BLaER1 treated with 17β-estradiol and CSF1 and Interleukin-3, amounts not matched to agents 10 nM and 100 nM (cell line): ENCODE measurements around the gene OR1K1.

ENCODE experiments used
- H3K27ac ChIP-seq, 11 experiments: shearing (Covaris generic); formaldehyde crosslinking; 2 replicates each; pipeline ENCODE4 v1.8.1; 2022
- H3K27me3 ChIP-seq, 11 experiments: shearing (Covaris generic); formaldehyde crosslinking; 2 replicates each; pipeline ENCODE4 v1.8.1; 2022
- H3K36me3 ChIP-seq, 11 experiments: shearing (Covaris generic); formaldehyde crosslinking; 2 replicates each; pipeline ENCODE4 v1.8.1; 2022
- H3K4me1 ChIP-seq, 10 experiments: shearing (Covaris generic); formaldehyde crosslinking; 2 replicates each; pipeline ENCODE4 v1.8.1; 2022
- H3K4me2 ChIP-seq, 11 experiments: shearing (Covaris generic); formaldehyde crosslinking; 2 replicates each; pipeline ENCODE4 v1.8.1; 2022
- H3K4me3 ChIP-seq, 10 experiments: shearing (Covaris generic); formaldehyde crosslinking; 2 replicates each; pipeline ENCODE4 v1.8.1; 2022
- H3K9ac ChIP-seq, 11 experiments: shearing (Covaris generic); formaldehyde crosslinking; 2 replicates each; pipeline ENCODE4 v1.8.1; 2022
- H3K9me3 ChIP-seq, 11 experiments: shearing (Covaris generic); formaldehyde crosslinking; replicated peaks in 1 of 11; 2 replicates each; pipeline ENCODE4 v1.8.1; 2022
- H4K20me1 ChIP-seq, 11 experiments: shearing (Covaris generic); formaldehyde crosslinking; 2 replicates each; pipeline ENCODE4 v1.8.1; 2022
- Cebpa-rat ChIP-seq, 11 experiments: shearing (Covaris generic); IDR thresholded peaks; 2 replicates each; pipeline ENCODE4 v1.8.1; 2022

Gene OR1K1

GRCh38 chr9:122810306-122810946 is 10.5 kb downstream of the OR1K1 start:
- H3K4me3 ChIP-seq, result no peak overlapping the region
- peak overlapping the region in 1 of 11 experiments; percentile 26; a peak in 1 of 22 replicates for H3K4me2 ChIP-seq
- H3K27ac ChIP-seq, result peak overlapping the region in 6 of 11 experiments; percentile 35 to 97 (median 68); a peak in 9 of 22 replicates
- H3K9ac ChIP-seq, result peak overlapping the region in 4 of 11 experiments; percentile 26 to 43 (median 30); a peak in 4 of 22 replicates
- H3K27me3 ChIP-seq, result no peaks in the 10 kb centered on the region
- H3K9me3 ChIP-seq, result peaks cover 5 to 18% (median 13%) of the 10 kb centered on the region in 11 experiments; a peak in 16 of 22 replicates
- H3K4me1 ChIP-seq, result peaks cover 12 to 71% (median 54%) of the 10 kb centered on the region in 10 experiments
- H3K36me3 ChIP-seq, result peaks cover 0 to 11% (median 0%) of the 10 kb centered on the region in 11 experiments; a peak in 6 of 22 replicates
- no peak for TF ChIP-seq Cebpa-rat (IDR thresholded peaks at IDR 0.05)
- H4K20me1 ChIP-seq, result no peaks in the 10 kb centered on the region

DNA sequence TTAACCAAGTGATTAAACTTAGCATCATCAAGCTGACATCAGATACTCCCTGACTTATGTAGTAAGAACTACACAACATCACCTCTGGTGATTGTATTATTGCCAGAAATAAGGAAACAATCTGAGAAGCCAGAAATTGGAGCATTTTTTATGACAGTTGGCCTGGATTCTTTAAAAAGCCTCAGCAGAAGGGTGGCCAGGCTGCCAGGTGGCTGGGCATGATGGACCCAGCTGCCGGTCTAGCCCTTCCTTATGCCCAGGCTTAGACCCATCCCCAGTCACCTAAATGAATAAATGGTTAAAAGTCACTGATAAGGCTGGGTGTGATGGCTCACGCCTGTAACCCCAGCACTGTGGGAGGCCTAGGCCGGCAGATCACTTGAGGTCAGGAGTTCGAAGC is 12.8 kb downstream of the OR1K1 start:
- Histone ChIP-seq H3K36me3 (peaks cover 6 to 16% (median 12%) of the 10 kb centered on the region in 11 experiments; a peak in 21 of 22 replicates), H3K4me3 (no peak overlapping the region), H4K20me1 (no peaks in the 10 kb centered on the region), H3K27ac (peak overlapping the region in 8 of 11 experiments; percentile 79 to 97 (median 91); a peak in 16 of 22 replicates), H3K4me1 (peaks cover 26 to 85% (median 66%) of the 10 kb centered on the region in 10 experiments), H3K9me3 (no peaks in the 10 kb centered on the region), H3K27me3 (no peaks in the 10 kb centered on the region), H3K9ac (peak overlapping the region in 8 of 11 experiments; percentile 12 to 86 (median 46); a peak in 9 of 22 replicates), H3K4me2 (peak overlapping the region in 8 of 11 experiments; percentile 53 to 97 (median 84); a peak in 16 of 22 replicates)
- no peak for TF ChIP-seq Cebpa-rat (IDR thresholded peaks at IDR 0.05)

GRCh38 chr9:122814545-122814944 is 14.6 kb downstream of the OR1K1 start:
- H3K4me2 ChIP-seq, result peak overlapping the region; percentile 80 to 97 (median 84)
- no peaks in the 10 kb centered on the region for H3K9me3 ChIP-seq
- H3K36me3 ChIP-seq, result peaks cover 17 to 27% (median 22%) of the 10 kb centered on the region in 11 experiments
- no peaks in the 10 kb centered on the region for H3K27me3 ChIP-seq
- H3K27ac ChIP-seq, result peak overlapping the region in 10 of 11 experiments; percentile 40 to 97 (median 88); a peak in 21 of 22 replicates
- peak in 9 of 11 experiments; percentile 23 to 98 (median 92); a peak in 17 of 22 replicates for TF ChIP-seq Cebpa-rat (IDR thresholded peaks at IDR 0.05)
- peak overlapping the region in 6 of 10 experiments; percentile 4 to 56 (median 22); a peak in 7 of 20 replicates for H3K4me3 ChIP-seq
- H3K9ac ChIP-seq, result peak overlapping the region in 10 of 11 experiments; percentile 25 to 86 (median 74); a peak in 18 of 22 replicates
- peaks cover 31 to 85% (median 61%) of the 10 kb centered on the region in 10 experiments for H3K4me1 ChIP-seq
- H4K20me1 ChIP-seq, result no peaks in the 10 kb centered on the region

DNA sequence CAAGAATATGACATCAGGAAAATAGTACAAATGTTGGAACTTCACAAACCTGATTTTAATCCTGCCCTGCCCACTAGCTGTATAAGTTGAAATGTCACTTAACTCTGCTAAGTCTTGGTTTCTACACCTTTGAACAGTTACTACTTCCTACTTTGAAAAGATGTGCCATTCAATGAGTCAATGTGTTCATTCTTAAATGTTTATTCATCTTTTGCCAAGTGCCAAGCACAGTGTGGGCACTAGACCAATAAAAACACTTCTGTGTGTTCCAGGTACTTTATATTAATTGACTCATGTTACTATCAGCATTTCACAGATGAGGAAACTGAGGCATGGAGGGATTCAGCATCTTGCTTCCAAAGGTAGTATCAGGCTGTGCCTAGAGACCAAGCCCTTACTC is 15.6 kb downstream of the OR1K1 start:
- peaks cover 0 to 5% (median 0%) of the 10 kb centered on the region in 11 experiments; a peak in 3 of 22 replicates for H4K20me1 ChIP-seq
- H3K4me3 ChIP-seq, result peak overlapping the region in 9 of 10 experiments; percentile 23 to 61 (median 53); a peak in 15 of 20 replicates
- no peak for TF ChIP-seq Cebpa-rat (IDR thresholded peaks at IDR 0.05)
- peaks cover 41 to 93% (median 71%) of the 10 kb centered on the region in 10 experiments for H3K4me1 ChIP-seq
- H3K9me3 ChIP-seq, result no peaks in the 10 kb centered on the region
- peak overlapping the region; percentile 55 to 86 (median 71); a peak in 18 of 22 replicates for H3K9ac ChIP-seq
- H3K36me3 ChIP-seq, result peaks cover 27 to 37% (median 32%) of the 10 kb centered on the region in 11 experiments
- H3K4me2 ChIP-seq, result peak overlapping the region; percentile 80 to 97 (median 84)
- no peaks in the 10 kb centered on the region for H3K27me3 ChIP-seq
- H3K27ac ChIP-seq, result peak overlapping the region in 10 of 11 experiments; percentile 54 to 97 (median 88); a peak in 18 of 22 replicates

DNA sequence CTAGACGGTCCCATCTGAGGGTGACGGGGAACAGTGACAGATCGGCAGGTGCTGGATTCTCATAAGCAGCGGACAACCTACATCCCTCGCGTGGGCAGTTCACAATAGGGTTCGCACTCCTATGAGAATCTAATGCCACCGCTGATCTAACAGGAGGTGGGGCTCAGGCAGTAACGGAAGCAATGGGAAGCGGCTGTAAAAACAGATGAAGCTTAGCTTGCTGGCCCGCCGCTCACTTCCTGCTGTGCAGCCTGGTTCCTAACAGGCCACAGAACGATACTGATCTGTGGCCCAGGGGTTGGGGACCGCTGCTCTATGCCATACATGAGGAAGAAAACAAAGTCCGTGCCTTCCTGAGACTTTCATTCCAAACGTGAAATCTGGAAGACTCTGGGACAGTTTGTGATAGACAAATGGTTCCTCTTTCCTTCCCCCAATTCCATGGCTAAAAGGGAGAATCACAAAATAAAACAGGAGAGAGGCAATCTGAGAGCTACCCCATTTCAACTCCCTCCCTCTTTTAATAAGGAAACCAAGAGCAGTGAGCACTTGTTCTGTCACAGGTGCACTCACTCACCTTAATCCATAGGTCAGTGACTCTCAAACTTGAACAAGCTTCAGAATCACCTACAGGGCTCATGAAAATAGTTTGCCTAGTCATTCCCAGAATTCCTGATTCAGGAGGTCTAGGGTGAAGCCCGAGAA is 16.4 kb downstream of the OR1K1 start:
- peak overlapping the region; percentile 17 to 61 (median 52); a peak in 17 of 20 replicates for H3K4me3 ChIP-seq
- H3K4me1 ChIP-seq, result peaks cover 49 to 93% (median 78%) of the 10 kb centered on the region in 10 experiments
- peak overlapping the region; percentile 80 to 97 (median 84) for H3K4me2 ChIP-seq
- H3K27me3 ChIP-seq, result no peaks in the 10 kb centered on the region
- H3K9ac ChIP-seq, result peak overlapping the region; percentile 55 to 86 (median 71); a peak in 21 of 22 replicates
- H3K9me3 ChIP-seq, result no peaks in the 10 kb centered on the region
- H3K27ac ChIP-seq, result peak overlapping the region; percentile 12 to 97 (median 87); a peak in 21 of 22 replicates
- peaks cover 30 to 44% (median 37%) of the 10 kb centered on the region in 11 experiments for H3K36me3 ChIP-seq
- no peak for TF ChIP-seq Cebpa-rat (IDR thresholded peaks at IDR 0.05)
- peaks cover 0 to 13% (median 0%) of the 10 kb centered on the region in 11 experiments; a peak in 4 of 22 replicates for H4K20me1 ChIP-seq

DNA sequence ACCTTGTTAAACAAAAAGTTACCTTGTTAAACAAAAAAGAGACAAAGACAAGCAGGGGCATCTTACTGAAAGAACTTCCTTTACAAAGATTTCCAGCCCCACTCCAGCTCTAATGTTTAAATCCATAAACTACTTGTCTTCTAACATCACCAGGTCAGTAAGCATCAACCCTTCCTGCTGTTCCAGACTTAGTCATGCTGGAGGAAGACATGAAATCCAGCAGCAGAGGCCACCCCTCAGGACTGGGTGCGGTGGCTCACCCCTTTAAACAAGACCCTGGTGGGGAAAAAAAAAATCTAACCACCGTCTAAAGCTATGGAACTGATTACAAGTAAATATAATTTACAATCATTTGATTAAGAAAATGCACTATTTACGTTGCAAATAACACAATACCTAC is 19.4 kb downstream of the OR1K1 start:
- Histone ChIP-seq H3K27me3 (no peaks in the 10 kb centered on the region), H3K27ac (peak overlapping the region in 10 of 11 experiments; percentile 8 to 99 (median 91); a peak in 18 of 22 replicates), H3K4me3 (no peak overlapping the region), H3K9me3 (no peaks in the 10 kb centered on the region), H4K20me1 (peaks cover 0 to 35% (median 0%) of the 10 kb centered on the region in 11 experiments; a peak in 4 of 22 replicates), H3K9ac (peak overlapping the region in 7 of 11 experiments; percentile 49 to 85 (median 58); a peak in 14 of 22 replicates), H3K4me2 (peak overlapping the region in 8 of 11 experiments; percentile 1 to 84 (median 66); a peak in 11 of 22 replicates), H3K36me3 (peaks cover 51 to 70% (median 62%) of the 10 kb centered on the region in 11 experiments), H3K4me1 (peaks cover 54 to 91% (median 78%) of the 10 kb centered on the region in 10 experiments)
- no peak for TF ChIP-seq Cebpa-rat (IDR thresholded peaks at IDR 0.05)

GRCh38 chr9:122819791-122820489 is 20.0 kb downstream of the OR1K1 start:
- Histone ChIP-seq H4K20me1 (peaks cover 0 to 40% (median 0%) of the 10 kb centered on the region in 11 experiments; a peak in 4 of 22 replicates), H3K4me3 (no peak overlapping the region), H3K9ac (peak overlapping the region in 8 of 11 experiments; percentile 71 to 86 (median 80); a peak in 13 of 22 replicates), H3K4me2 (peak overlapping the region in 8 of 11 experiments; percentile 56 to 84 (median 74); a peak in 15 of 22 replicates), H3K4me1 (peaks cover 47 to 90% (median 73%) of the 10 kb centered on the region in 10 experiments), H3K27me3 (no peaks in the 10 kb centered on the region), H3K36me3 (peaks cover 57 to 76% (median 68%) of the 10 kb centered on the region in 11 experiments), H3K9me3 (no peaks in the 10 kb centered on the region), H3K27ac (peak overlapping the region in 9 of 11 experiments; percentile 77 to 99 (median 92); a peak in 19 of 22 replicates)
- no peak for TF ChIP-seq Cebpa-rat (IDR thresholded peaks at IDR 0.05)
